ENCODE measurements around the gene FSD2.
"Not testable (repeated sequence)": the region's sequence is repeated elsewhere in the genome, so short reads cannot be mapped to it uniquely, and the experiment has no call there.

The FSD2 gene

GRCh38 chr15:82748315-82748714 lies 57.6 kb downstream of the FSD2 start:
- in situ Hi-C loops (cut with HindIII; ENCODE audit: low sequenced_read_pairs): no loop called here

- in situ Hi-C loops (cut with HindIII; ENCODE audit: low sequenced_read_pairs): no loop called here
Observed at GRCh38 chr15:82743810-82744209, 62.1 kb downstream of the FSD2 start.

GRCh38 chr15:82742134-82742533 lies 63.7 kb downstream of the FSD2 start:
- in situ Hi-C loops (cut with HindIII; ENCODE audit: low sequenced_read_pairs): no loop called here

DNA sequence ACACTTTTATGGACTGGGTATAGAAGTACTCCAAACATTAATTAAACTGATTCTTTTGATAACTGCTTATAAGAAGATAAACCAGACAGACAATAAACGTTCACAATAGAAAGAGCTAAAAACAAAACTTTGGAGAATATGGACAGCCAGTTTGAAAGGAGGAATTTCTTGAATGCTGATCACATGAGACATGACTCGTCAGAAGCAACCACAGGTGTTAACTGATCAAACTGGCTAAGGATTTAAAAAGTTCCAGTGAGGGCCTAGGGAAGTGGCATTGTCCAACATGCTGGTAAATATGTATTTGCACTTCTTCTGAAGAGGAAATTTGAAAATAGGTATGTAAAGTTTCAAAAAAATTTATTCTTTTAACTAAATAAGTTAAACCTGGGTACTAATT lies 66.8 kb downstream of the FSD2 start:
- in situ Hi-C loops (cut with HindIII; ENCODE audit: low sequenced_read_pairs): no loop called here

DNA sequence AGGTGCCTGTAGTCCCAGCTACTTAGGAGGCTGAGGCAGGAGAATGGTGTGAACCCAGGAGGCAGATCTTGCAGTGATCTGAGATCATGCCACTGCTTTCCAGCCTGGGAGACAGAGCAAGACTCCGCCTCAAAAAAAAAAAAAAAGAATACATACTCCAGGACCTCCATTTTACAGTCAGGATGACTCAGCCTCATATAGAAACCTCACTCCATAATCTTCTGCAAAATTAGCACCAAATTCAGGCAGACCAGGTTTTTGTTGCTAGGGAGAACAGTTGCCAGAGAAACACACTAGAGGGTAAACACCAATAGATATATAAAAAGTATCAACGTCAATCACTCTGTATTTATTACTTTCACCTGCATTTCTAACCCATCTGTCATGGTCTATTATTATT lies 67.9 kb downstream of the FSD2 start:
- in situ Hi-C loops (cut with HindIII; ENCODE audit: low sequenced_read_pairs): no loop called here

- in situ Hi-C loops (cut with HindIII; ENCODE audit: low sequenced_read_pairs): no loop called here
Observed at GRCh38 chr15:82731527-82731926, 74.3 kb downstream of the FSD2 start.

- in situ Hi-C loops (cut with HindIII; ENCODE audit: low sequenced_read_pairs): no loop called here
Observed at GRCh38 chr15:82730022-82730530, 75.8 kb downstream of the FSD2 start.

DNA sequence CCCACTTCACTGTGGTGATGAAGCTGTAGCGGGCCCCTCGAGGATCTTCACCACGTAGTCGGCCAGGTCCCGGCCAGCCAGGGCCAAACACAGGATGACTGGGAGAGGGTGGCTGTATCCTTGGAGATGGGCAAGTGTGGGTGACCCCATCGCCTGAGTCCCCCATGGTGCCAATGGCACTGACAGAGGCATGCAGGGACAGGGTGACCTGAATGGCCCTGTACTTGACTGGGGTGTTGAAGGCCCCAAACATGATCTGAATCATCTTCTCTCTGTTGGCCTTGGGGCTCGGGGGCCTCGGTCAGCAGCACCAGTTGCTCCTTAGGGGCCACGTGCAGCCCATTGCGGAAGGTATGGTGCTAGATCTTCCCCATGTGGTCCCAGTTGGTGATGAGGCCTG lies 79.1 kb downstream of the FSD2 start:
- in situ Hi-C loops (cut with HindIII; ENCODE audit: low sequenced_read_pairs): no loop called here

DNA sequence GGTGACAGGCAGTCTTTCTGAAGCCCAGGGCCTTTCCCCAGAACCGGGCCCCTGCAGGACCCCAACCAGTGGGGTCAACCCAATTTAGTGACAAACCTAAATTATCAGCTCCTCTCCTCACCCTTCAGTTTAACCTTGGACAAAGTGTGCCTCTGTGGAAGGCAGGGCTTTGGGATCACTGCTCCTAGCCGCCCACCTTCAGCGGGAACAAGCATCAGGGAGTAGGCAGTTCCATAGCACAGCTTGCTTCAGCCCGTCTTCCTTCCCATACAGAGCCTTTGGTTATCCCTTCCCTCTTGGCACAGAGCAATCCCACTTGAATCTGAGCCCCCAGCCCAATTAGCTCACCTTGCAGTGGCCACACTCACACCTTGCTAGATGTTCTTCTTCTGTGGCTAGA lies 90.9 kb downstream of the FSD2 start:
- in situ Hi-C loops (cut with HindIII; ENCODE audit: low sequenced_read_pairs): no loop called here

DNA sequence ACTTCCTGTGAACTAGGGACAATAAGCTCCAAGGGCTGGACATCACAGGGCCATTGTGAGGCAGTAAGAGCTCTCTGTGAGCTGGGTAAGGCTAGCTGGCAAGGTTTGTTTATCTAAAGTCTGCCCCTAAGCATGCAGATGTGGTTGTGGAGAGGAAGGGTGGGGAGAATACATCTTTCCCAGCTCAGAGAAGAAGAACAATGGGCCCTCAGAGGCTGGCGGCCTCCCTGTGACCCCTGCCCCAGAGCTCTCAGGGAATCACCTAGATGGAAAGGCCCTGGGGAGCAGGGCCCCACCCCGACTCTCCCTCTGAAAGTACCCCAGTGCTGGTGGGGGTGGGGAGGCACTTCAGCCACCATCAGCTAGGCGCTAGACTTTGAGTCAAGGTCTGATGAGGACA lies 91.9 kb downstream of the FSD2 start:
- in situ Hi-C loops (cut with HindIII; ENCODE audit: low sequenced_read_pairs): no loop called here

GRCh38 chr15:82712036-82712435 lies 93.8 kb downstream of the FSD2 start:
- in situ Hi-C loops (cut with HindIII; ENCODE audit: low sequenced_read_pairs): no loop called here

DNA sequence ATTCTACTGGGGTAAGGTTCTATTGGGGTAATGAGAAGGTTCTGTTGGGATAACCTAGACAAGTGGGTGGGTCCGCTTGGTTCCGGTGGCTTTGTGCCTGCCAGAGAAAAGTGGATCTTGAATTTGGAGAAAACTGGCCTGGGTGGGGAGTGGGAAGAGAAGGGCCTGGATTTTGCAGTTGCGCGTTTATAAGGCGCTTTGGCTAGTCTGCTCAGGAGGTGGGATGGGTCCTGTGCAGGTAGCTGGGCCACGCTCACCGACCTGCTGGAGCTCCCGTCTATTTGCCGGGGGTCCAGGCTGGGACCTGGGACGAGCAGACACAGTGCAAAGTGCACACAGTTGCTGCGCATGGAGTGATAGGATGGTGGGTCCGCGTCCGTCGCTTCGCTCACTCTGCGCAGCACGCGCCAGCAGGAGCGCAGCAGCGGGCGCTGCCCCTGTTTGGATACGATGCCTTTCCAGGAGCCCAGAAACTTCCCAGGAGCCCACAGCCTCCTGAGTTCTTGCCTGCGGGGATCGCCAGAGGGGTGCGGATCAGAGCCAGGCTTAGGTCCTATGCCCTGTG lies 94.9 kb downstream of the FSD2 start:
- in situ Hi-C loops (cut with HindIII; ENCODE audit: low sequenced_read_pairs): no loop called here

DNA sequence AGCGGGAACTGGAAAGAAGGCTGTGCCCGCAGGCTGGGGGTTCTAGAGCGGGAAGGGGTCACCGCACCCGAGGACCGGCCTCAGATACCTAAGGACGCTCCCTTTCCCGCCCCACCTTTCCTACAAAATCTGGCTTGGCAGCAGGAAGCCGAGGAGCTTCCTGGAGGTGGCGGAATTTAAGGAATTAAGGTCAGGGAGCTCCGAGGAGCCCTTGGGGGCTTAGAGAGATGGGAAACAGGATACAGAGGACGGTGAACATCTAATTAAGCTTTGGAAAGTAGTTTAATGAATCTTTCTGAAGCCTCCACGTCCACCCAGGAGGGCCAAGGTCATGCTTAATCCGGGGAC lies 95.7 kb downstream of the FSD2 start:
- in situ Hi-C loops (cut with HindIII; ENCODE audit: low sequenced_read_pairs): no loop called here

- in situ Hi-C loops (cut with HindIII; ENCODE audit: low sequenced_read_pairs): no loop called here
Observed at GRCh38 chr15:82709421-82710207, 96.3 kb downstream of the FSD2 start, which contains the start of gene AP3B2. TSS of gene AP3B2 (minus strand) at chr15:82709875. CDS start at chr15:82709706, 169 bp downstream.

- in situ Hi-C loops (cut with HindIII; ENCODE audit: low sequenced_read_pairs): no loop called here
Observed at GRCh38 chr15:82709081-82709420, 96.8 kb downstream of the FSD2 start.

DNA sequence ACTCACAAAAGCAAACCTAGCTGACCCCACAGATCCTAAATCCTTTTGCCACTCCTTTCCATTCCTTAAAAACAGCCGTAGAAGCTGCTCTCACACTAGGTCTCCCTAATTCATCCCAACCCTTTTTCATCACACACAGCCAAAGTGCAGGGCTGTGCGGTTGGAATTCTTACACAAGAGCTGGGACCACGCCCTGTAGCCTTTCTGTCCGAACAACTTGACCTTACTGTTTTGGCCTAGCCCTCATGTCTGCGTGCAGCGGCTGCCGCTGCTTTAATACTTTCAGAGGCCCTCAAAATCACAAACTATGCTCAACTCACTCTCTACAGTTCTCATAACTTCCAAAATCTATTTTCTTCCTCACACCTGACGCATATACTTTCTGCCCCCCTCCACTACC lies 100.0 kb downstream of the FSD2 start:
- in situ Hi-C loops (cut with HindIII; ENCODE audit: low sequenced_read_pairs): not testable (repeated sequence)

Measured in endothelial cell of hepatic sinusoid (primary cell).